ENCODE data around the gene KCNE3.
A peak's percentile ranks its signal among the peaks of the same experiment; 100 is the strongest.
"Not testable (repeated sequence)": the region's sequence is repeated elsewhere in the genome, so short reads cannot be mapped to it uniquely, and the experiment has no call there.

KCNE3 gene

GRCh38 chr11:74443071-74443864 lies 24.1 kb downstream of the KCNE3 start:
- DNase-seq (ENCODE audit: low spot score): no peak

DNA sequence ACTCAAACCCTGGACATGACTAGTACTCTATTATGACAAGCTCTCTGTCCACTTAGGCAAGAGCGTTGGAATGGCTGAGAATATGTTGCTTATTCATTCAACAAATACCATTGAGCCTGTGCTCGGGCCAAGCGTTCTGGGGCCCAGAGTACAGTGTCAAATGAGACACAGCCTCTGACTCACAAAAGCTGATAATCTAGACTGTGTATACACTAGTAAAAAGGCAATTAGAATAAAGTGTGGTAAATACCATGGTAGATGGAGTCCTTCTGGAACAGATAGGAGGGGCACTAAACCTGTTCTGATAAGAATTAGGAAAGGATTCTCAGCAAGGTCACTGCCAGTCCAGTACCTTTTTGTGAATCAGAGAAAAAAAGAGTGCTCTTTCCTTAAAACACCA lies 24.7 kb downstream of the KCNE3 start:
- DNase-seq (ENCODE audit: low spot score): no peak

GRCh38 chr11:74438681-74439080 lies 28.7 kb downstream of the KCNE3 start:
- DNase-seq (ENCODE audit: low spot score): no peak

- no peak for DNase-seq (ENCODE audit: low spot score)
Observed at GRCh38 chr11:74437441-74438042, 29.8 kb downstream of the KCNE3 start.

GRCh38 chr11:74434528-74434927 lies 32.8 kb downstream of the KCNE3 start:
- DNase-seq (ENCODE audit: low spot score): no peak

- no peak for DNase-seq (ENCODE audit: low spot score)
Observed at GRCh38 chr11:74429205-74429604, 38.1 kb downstream of the KCNE3 start.

GRCh38 chr11:74427384-74427886 lies 39.9 kb downstream of the KCNE3 start:
- no peak for DNase-seq (ENCODE audit: low spot score)

GRCh38 chr11:74425100-74425499 lies 42.2 kb downstream of the KCNE3 start:
- no peak for DNase-seq (ENCODE audit: low spot score)

- no peak for DNase-seq (ENCODE audit: low spot score)
Observed at GRCh38 chr11:74418509-74418895, 48.8 kb downstream of the KCNE3 start.

DNA sequence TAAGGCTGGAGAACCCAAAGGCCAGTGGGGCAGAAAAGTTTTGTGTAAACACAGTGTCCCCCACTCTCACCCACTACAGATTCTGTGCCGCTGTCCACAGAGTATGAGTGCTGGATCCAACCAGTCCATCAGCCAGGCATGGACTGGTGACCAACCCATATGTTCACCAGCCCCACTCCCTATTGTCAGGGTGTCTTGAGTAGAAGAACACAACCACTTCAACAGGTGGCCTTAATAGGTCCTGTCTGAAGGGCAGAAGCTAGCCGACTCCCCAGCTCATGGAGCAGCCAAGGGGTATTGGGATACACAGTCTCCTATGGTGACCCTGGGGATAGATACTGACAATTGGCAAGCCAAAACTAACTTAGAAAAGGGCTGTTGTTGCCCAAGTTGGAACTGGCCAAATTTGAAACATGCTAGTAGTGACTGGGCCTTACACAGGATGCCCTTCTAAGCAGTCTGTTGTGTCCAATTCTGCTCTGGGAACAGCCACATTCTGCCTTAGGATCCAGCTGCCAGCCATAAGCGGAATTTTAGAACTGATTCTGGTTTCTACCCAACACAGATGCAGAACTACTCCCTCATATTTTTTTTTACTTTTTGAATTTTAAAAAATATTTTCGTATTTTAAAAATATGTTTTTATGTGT lies 49.4 kb downstream of the KCNE3 start:
- DNase-seq (ENCODE audit: low spot score): no peak

DNA sequence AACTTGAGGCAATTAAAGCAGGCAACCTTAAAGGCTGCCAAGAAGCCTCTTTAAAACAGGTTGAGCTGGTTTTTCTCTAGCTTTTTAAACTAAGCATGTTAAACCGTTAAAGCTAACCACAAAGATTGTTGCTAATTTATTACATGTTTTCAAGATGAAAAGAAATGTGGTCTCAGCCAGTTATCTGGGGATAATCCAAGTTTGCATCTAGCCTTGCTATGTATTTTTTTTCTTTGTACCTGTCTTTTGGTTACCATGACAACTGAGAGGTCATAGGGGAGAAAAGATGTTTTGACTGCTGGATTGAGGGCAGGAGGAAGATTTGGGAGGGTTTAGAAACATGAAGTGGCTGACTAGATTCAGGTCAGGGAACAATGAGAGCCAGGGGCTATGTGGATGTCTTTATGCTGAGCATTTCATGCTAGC lies 50.0 kb downstream of the KCNE3 start:
- peak; percentile 38 for DNase-seq (ENCODE audit: low spot score)

- not testable (repeated sequence) for DNase-seq (ENCODE audit: low spot score)
Observed at GRCh38 chr11:74416974-74417373, 50.4 kb downstream of the KCNE3 start.

DNA sequence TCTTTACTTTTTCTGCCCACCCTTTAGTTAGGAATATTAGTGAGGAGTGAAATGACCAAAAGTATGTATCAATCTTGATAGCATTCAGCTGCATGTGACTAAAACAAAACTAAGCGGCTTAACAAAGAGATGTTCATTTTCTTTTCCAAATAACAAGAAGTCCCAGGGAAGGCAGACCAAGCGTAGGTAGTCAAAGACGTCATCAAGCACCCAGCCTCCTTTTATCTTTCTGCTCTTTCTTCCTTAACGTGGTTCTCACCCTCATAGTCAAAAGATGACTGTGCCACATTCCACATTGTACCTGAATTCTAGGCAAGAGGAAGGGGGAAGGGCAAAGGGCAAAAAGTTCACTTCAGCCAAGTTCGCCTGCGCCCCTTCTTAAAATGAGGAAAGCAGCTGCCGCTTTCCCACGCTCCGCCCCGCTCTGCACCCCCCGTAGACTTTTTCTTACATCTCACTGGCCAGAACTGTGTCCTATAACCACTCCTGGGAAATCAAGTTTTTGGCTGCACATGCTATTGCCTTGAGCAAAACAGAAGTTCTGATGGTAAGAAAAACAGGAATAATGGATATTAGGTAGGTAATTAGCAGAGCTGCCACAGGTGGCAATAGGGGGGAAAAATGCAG lies 54.5 kb downstream of the KCNE3 start:
- no peak for DNase-seq (ENCODE audit: low spot score)

GRCh38 chr11:74412321-74412720 lies 55.0 kb downstream of the KCNE3 start:
- DNase-seq (ENCODE audit: low spot score): no peak

GRCh38 chr11:74409633-74410032 lies 57.7 kb downstream of the KCNE3 start:
- DNase-seq (ENCODE audit: low spot score): no peak

Data from CD4-positive, alpha-beta T cell treated with Interleukin-15 for 4 hours (primary cell).